NCI-H460 (cell line): ENCODE data around the gene PUSL1. TPM values are rescaled to one million over a fixed set of nuclear protein-coding genes. Genes with fewer than 3 reads are reported as not detected.

ENCODE experiments used
- DNase-seq: peaks from one replicate; pipeline ENCODE4 v3.0.0-alpha.2; 2016; ENCODE audit warnings: low read depth; ENCODE audit errors: extremely low read depth
- polyA plus RNA-seq: library from polyadenylated mRNA; depleted of rRNA; stranded (reverse); fragments of >200 nt; gene quantifications from 2 replicates; pipeline ENCODE4 v1.2.3, GENCODE V29; 2014; cell fraction: nucleus; rRNA removed
- total RNA-seq: library from RNA; depleted of rRNA; stranded (reverse); fragments of >200 nt; shearing (Covaris generic); gene quantifications from 2 replicates; pipeline ENCODE4 v1.2.3, GENCODE V29; 2014; rRNA removed

The PUSL1 gene, protein sequence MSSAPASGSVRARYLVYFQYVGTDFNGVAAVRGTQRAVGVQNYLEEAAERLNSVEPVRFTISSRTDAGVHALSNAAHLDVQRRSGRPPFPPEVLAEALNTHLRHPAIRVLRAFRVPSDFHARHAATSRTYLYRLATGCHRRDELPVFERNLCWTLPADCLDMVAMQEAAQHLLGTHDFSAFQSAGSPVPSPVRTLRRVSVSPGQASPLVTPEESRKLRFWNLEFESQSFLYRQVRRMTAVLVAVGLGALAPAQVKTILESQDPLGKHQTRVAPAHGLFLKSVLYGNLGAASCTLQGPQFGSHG
- 13.1 and 18.9 TPM in 2 replicates for total RNA-seq
- polyA plus RNA-seq = 49.9 and 52.0 TPM in 2 replicates

DNA sequence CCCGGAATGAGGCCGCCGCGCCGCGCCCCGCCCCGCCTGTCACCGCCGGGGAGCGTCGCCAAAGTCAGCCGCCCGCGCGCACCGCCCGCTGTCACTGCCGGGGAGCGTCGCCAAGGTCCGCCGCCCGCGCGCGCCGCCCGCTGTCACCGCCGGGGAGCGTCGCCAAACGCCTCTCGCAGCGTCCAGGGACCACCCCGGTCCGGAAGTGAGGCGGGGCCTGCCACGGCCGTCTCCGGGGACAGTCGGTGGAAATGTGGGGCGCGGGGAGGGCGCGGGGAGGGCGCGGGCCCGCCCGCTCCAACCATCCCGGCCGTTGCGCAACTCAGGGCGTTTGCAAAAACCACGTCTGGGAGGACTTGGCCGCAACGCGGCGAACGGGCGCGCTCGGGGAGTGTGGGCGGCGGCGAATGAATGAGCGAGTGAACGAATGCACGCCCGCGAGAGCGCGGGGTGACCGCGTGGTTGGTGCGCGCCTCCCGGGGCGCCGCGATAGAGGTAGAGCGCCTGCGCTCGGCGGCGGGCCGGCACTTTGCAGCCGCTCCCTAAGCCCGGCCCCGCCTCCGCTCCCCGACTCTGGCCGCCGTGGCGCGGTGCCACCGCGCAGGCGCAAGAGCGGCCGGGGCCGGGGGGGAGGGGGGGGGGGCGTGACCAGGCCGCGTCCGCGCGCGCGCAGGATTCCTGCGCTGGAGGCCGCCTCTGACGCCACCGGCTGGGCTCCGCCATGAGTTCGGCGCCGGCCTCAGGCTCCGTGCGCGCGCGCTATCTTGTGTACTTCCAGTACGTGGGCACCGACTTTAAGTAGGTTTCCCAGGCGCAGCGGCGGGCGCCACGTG is at the start of gene PUSL1, which contains the start of gene ACAP3:
Gene PUSL1, plus strand, starts transcription at position 675 of the 833 bp plus-strand sequence. Its CDS starts 47 bp downstream, at position 722.
Gene ACAP3, minus strand, starts transcription at position 8 of the 833 bp plus-strand sequence. CDS start 115 bp downstream, outside the sequence.
- DNase-seq = peak; percentile 80

DNA sequence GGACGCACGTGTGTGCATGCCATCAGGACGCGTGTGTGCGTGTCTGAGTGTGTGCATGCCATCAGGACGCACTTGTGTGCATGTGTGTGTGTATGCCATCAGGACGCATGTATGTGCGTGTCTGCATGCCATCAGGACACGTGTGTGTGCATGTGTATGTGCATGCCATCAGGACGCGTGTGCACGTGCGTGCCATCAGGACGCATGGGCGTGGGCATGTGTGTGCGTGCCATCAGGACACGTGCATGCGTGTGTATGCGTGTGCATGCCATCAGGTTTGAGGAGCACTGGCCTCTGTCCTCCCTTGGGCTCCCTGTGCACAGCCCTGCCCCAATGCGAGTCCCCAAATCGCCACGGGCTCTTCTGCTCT is 49.3 kb upstream of the PUSL1 start:
- DNase-seq = no peak

DNA sequence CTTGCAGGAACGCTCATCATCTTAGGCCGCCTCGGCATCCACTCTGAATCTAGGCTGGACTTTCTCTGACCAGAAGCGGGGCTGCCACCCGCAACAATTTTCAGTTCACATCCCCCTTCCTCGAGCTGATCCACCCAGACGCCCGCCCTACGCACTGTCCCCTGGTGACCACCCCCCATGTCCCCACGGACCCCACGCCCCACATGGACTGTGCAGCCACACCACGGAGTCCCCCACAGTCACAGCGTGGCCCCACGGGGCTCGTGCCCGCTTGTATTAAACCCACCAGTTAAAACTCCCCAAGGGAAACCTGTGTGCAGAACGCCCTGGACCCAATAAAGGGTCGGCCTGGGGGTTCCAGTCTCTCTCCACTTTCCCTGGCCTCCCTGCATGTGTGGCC is 48.9 kb upstream of the PUSL1 start:
- no peak for DNase-seq

DNA sequence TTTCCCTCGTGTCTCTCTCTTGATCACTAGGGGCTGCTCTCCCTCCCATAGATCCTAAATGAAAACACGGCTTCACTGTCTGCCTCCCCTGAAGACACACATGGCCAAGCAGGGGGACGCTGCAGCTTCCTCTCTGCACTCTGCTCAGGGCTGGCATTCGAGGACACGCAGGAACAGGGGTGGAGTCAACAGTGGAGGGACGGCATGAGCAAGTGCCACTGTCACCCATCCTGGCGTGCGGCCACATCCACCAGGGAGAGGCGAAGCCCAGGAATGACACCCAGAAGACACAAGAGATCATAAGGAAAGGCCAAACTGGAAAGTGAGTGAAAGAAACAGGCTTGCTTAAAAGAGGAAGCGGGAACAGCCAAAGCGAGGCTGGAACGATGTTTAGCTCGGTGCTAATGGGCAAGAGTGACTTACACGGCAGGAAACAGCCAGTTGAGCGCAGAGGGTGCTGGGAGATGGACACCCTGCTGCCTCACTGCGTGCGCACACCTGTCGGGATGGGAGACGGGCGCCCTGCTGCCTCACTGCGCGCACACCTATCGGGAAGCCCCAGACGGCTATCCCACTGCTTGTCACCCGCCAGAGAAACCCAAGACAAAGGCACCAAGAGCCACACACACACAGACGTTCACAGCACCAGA is 48.3 kb upstream of the PUSL1 start:
- no peak for DNase-seq

DNA sequence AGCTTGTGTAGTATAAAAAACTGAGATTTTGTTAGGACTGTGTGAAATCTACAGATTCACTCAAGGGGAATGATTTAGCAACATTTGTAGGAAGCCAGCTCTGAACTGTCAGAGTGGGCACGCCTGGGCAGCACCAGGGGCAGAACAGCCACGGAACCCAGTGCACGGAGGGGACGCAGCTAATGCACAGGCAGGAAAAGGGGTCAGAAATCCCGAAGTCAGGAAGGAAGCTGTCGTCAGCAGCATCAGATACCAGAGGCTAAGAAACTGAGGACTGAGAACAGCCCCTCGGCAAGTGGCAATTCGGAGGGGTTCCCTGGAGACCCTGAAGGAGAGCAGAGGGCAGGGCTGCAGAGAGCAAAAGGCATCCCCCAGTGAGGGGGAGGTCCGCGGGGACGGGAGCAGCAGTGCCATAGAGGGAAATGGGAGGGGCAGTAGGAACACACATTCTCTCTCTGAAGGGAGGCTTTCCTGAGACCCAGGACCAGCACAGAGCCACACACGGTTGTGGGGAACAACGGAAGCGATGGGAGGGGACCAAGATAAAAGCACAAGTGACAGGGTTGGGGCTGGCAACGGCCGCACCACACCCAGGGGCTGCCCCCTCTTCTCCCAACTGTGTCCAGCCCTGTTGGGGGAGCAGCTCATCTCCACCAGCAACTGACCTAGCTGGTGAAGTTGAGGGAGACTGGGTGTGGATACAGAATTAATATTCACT is 47.4 kb upstream of the PUSL1 start:
- DNase-seq = no peak

DNA sequence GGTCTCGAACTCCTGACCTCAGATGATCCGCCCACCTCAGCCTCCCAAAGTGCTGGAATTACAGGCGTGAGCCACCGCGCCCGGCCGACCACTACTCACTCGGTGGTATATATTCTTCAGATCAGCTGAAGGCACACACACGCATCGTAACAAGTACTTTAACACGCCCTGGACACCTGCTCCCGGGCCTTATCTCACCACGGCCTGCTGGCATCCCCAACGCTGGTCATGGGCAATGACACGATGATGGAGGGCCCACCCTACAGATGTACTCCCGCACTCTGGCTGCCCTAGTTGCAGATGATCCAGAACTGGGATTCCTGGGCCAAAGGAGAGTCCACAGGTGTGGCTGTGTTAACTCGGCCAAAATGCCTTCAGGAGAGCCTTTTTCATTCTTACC is 46.3 kb upstream of the PUSL1 start:
- no peak for DNase-seq

DNA sequence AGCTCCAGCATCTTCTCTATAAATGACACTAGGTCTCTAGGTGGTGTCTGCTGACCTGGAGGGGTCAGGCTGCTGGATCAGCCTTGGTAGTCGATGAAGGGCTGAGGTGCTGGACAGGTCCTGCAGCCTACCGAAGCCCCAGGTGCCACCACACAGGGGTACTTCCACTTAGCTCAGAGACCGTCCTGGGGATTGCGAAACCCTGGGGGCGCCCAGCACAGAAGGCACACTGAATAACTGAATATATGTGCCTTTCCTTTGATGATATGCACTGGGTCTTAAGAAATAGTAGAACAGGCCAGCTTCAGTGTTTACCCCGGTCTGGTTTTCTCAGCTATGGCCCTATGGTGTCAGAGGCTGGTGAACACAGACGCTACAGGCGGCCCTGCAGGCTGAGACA is 45.6 kb upstream of the PUSL1 start:
- DNase-seq = no peak

DNA sequence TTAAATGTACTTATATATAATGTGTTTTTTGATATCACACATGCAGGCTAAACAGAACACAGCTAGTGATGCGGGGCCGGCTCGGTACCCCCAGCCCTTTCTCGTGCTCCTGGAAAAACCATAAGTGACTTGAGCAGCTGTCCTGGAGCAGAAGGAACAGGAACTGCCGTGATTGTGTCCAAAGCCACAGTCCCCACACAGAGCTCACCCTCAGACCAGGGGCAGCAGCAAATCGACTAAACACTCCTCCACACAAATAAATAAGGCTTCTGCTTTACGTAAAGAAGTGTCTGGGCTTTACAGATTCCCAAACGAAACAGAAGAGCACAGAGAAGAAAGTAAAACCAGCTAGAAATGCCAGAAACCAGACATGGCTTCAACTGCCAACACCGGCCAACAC is 44.4 kb upstream of the PUSL1 start:
- DNase-seq = no peak

DNA sequence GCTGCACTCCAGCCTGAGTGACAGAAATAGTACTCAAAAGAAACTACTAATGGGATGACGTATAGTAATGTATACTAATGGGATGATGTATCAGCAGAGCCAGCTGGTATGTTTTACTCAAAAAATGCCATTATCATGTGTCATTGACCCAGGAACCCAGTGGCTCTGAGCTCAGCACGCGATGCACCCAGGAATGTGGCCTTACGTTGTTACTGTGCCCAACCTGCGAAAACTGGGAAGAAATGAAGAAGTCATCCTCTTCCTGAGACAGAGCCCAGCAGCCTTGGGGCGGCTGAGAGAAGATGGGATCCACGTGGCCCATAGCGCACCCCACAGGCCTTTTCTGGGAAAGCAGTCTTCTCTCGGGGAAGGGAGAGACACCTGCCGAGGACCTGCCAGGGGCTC is 43.5 kb upstream of the PUSL1 start:
- no peak for DNase-seq

DNA sequence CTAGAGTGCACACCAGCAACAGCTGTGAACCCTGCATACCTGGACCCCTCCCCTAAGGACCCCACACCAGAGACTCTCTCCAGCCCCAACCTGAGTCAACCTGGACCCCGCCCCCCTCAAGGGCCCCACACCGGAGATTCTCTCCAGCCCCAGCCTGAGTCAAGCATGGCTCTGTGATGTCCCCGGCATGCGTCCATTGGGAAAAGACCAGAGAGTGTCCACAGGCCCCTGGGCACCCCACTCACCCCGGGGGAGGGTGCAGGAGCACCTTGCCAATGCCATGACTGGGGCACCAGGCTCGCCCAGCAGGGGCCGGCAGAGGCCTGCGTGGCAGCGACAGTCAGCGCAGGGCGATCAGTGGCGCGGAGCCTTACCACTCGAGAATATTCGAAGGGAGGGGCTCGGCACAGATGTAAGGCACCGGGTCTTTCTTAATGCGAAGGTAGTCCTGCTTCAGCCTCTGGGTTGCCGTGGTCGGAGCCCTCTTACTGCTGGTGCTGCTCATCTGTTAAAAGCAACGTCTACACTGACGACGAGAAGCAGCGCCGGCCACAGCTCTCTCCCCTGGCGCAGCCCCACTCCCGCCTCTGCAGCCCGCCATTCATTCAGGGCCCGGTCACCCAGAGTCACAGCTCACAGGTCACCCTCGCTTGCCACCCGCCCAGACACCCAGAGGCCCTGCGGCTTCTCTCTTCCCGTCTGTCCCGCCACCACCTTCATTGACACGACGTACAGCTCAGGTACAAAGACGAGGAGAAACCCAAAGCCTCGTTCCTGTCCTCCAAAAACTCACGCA is 40.7 kb upstream of the PUSL1 start:
- no peak for DNase-seq

DNA sequence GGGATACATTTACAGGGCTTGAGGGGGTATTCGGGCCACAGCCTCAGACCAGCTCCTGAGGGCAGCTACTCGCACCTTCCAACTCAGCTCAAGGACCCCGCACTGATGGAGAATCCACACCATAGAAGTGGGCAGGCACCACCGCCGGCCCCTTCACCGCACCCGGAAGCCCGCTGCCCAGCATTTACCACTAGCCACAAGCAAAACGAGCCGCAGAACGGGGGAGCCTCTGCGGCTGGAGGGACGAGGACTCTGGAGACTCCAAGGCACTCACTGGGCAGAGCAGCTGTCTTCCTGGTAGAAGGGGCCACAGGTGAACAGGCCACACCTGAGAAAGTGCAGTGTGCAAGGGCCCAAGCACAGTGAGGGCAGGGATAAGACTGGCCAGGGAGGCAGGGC is 40.1 kb upstream of the PUSL1 start:
- DNase-seq = no peak

DNA sequence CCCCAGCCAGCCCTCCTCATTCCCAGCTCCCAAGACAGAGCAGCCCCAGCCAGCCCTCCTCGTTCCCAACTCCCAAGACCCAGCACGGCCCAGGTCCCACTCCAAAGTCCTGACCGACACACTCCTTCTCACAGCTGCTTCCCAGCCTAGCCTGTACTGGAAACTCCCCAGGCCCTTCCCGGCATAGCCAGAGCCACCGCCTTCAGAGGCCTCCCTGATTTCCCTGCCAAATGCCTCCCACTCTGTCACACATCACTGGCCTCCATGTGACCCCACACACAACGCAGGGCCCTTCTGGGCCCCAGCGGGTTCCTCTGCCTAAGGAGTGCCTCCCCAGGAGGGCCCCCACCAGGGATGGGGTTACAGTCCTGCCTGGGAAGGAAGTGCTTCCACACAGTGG is 37.6 kb upstream of the PUSL1 start:
- no peak for DNase-seq

DNA sequence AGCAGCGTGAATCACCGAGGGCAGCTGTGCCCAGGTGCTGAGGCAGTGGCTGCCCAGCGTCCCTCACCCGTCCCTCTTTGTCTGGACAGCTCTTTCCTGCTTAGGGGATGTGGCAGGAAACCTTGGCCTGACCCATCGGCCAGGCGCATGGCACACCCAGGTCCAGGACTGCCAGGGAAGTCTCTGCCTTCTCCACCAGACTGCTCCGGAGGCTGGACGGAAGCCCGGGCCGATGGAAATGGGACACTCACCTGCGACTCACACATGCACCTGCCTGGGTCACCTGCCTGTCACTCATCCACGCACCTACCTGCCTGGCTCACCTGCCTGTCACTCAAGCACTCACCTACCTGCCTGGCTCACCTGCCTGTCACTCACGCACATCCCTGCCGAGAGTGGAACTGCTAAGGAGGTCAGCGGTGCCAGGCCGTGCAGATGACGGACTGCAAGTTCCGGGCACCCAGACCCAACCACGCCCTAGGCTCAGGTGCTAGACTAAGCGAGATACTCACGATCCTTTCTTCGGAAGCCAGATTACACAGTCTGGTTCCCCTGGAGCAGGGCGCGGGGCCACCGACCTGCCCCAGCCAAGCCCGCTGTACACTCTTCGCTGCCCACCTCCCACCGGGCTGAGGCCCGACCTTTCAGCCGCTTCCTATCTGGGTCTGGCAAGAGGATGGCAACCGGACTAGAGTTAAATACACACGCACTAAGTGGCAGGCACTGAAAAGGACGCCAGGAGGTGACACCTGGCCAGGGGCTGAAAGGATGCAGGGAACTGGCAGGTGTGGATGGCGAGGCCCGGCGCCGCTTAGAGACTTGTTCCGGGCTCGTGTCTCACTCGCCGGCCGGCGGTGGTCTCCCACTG is 35.8 kb upstream of the PUSL1 start:
- no peak for DNase-seq

DNA sequence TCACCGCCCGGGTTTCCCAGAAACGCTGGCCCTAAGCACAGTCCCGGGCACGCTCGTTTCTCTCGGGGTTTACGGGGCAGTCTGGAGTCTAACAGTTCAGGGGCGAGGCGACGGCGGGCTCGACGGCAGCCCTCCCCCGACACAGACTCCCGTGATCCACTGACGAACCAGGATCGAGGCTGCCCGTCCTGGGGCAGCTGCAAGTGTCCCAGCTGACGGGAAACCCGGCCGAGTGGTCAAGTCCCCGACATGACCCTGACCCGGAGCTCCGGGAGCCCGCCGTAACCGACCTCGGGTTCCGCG is 35.2 kb upstream of the PUSL1 start:
- no peak for DNase-seq

DNA sequence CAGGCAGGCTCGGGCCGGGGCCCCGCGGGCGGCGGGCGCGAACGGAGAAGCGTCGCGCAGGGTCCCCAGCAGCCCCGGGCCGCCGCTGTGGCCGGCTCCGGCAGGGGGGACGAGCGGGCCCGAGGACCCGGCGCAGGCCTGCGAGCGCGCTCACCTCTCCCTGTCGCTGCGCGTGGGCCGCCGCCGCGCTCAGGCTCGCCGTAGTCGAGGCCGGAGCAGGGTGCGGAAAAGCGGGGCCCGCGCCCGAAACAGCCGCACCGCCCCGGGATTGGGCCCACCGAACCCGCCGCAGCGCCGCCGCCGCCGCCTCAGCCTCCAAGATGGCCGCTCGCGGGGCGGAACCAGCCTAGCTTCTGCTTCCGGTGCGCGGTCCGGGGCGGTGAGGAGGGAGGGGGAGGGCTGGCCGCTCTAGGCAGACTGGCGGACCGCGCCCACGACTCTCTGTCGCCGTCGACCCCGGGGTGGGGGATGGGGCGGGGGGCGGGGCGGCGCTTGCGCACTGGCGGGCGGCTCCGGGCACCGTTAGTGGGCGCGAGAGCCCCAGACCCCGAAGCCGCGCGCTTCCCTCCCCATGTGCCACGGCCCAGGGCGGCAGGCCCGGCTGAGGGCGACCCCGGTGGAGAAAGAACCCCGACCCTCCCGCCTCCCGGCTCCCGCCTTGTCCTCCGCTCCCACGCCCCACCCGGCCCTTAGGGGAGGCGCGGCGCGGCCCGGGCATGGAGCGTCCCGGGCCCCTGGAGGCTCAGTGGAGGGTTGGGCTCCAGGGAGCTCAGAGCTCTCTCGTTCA is 34.7 kb upstream of the PUSL1 start, which contains the start of gene UBE2J2:
Gene UBE2J2, minus strand, starts transcription at position 343 of the 787 bp plus-strand sequence. CDS start 5,862 bp downstream, outside the sequence.
- DNase-seq = peak; percentile 72

DNA sequence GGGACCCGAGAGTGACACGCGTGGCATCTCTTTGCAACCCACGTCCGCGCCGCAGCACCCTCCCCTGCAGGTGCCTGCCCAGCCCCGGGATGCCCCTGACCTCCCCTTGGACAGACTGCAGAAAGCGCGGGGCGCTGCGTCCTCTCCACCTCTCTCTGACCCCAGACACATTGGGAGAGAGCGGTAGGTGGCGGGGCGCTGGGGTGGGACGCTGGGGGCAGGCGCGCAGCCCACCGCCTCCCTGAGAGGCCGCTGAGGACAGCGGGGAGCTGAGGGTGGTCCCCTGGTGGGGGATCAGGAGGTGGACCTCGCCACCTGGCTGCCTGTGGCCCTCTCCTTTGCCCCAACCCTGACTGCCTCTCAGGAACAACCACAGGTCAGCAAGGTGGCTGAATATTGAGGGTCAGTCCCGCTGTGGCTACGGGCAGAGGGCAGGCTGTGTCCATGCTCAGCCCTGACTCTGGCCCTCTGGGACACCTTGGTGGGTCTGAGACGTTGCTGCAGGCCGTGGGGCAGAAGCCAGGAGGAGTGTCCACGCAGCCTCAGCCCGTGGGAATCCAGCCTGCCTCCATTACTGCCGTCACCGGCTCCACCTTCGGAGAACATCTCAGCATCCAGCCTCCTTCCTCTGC is 34.0 kb upstream of the PUSL1 start:
- DNase-seq = no peak

DNA sequence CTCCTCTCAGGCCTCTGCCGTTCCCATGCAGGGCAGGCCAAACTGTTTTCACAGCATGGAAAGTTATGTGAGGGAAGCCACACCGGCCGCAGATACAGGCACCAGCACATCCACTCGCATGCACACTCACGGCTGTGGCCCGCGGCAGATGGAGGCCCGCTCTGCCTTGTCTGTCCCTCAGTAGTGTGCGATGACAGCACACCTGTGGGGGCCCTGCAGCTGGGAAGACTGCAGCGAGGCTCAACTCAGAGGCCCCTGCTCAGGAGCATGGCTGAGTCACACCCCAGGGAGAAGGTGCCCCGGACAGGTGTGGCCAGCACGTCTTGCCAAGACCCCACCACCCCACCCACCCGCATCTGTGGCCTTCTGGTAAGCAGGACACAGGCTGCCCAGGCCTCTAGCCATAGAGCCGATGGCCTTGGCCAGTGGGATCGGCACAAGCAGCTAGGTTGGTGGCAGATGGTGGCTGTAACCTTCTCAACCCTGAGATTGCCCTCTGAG is 33.4 kb upstream of the PUSL1 start:
- DNase-seq = no peak

DNA sequence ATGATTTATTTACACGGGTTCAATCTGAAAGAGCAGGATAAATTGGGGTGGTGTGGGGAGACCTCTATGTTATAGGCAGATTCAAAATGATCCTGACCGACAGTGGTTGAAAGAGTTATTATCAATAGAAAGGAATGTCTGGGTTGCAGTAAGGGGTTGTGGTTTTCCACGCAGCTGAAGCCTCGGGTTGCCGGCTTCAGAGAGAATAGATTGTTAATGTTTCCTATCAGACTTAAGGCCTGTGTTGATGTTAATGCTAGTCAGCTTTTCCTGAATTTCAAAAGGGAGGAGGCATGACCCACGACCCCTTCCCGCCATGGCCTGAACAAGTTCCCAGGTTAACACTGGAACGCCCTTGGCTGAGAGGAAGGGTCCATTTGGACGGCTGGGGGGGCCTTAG is 32.6 kb upstream of the PUSL1 start:
- DNase-seq = no peak
